HG03571 (cell line): ENCODE results near the gene SPHK1.
"Not testable (repeated sequence)": the region's sequence is repeated elsewhere in the genome, so short reads cannot be mapped to it uniquely, and the experiment has no call there.

ENCODE experiments used
- ATAC-seq: cut with Tn5 transposase; IDR thresholded peaks from one replicate; pipeline ENCODE4 v1.9.1; 2021; ENCODE audit not compliant: unreplicated experiment

SPHK1 gene

GRCh38 chr17:76384222-76384986 is at the start of gene SPHK1:
Gene SPHK1 (plus strand): TSS chr17:76384609. CDS start chr17:76385645, 1,036 bp downstream.
- no peak for ATAC-seq

GRCh38 chr17:76335716-76336381 is 48.6 kb upstream of the SPHK1 start:
- no peak for ATAC-seq

- ATAC-seq, result no peak
Observed at GRCh38 chr17:76336756-76337412, 47.5 kb upstream of the SPHK1 start.

DNA sequence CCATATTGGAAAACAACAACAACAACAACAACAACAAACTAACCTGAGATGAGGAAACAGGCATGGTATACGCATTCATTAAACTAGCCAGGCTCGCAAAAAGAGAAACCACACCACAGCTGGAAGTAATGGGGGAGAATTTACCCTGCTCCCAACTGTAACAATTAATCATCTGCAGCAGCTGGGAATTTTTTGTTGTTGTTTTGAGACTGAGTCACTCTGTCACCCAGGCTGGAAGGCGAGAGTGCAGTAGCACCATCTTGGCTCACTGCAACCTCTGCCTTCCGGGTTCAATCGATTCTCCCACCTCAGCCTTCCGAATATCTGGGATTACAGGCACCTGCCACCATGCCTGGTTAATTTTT is 47.0 kb upstream of the SPHK1 start:
- ATAC-seq, result no peak

DNA sequence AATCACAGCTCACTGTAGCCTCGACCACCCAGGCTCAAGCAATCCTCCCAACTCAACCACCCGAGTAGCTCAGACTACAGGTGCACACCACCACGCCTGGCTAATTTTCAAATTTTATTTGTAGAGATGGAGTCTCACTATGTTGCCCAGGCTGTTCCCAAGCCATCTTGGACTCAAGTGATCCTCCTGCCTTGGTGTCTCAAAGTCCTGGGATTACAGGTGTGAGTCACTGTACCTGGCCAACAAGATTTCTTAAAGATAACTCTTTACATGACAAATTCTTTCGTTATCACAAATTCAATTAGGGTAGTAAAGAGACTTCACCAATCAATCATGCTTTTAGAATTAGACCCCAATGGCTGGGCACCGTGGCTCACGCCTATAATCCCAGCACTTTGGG is 43.1 kb upstream of the SPHK1 start:
- ATAC-seq, result no peak

GRCh38 chr17:76343106-76343505 is 41.3 kb upstream of the SPHK1 start:
- no peak for ATAC-seq

DNA sequence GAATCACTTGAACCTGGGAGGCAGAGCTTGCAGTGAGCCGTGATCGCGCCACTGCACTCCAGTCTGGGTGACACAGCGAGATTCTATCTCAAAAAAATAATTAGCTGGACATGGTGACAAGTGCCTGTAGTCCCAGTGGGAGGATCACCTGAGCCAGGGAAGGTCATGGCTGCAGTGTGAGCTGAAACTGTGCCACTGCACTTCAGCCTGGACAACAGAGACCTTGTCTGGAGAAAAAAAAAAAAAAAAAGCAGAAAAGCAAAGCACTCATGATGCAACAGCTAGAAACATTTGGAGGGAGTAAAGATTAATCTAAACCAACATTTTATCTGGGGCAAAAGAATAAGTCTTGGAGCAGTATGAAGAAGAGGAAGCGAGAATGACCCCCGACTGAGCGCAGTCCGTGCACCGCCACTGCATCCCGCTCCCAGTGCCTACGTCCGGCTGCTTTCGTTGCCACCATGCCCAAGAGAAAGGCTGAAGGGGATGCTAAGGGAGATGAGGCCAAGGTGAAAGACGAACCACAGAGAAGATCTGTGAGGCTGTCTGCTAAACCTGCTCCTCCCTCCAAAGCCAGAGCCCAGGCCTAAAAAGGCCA is 38.9 kb upstream of the SPHK1 start:
- ATAC-seq, result no peak

DNA sequence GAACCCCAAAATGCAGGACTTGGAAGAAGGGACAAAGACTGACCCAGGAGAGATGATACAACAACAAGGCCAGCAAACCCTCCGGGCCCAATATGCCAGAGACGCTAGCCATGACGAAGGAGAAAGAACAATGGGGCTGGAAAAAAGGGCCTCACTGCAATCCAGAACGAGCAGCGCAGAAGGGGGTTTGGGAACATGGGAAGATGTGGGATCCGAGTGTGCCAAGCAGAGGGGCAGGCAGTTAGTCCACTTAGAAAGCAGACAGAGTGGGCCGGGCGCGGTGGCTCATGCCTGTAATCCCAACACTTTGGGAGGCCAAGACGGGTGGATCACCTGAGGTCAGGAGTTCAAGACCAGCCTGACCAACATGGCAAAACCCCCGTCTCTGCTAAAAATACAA is 37.5 kb upstream of the SPHK1 start:
- not testable (repeated sequence) for ATAC-seq

- no peak for ATAC-seq
Observed at GRCh38 chr17:76350463-76350862, 33.9 kb upstream of the SPHK1 start.

DNA sequence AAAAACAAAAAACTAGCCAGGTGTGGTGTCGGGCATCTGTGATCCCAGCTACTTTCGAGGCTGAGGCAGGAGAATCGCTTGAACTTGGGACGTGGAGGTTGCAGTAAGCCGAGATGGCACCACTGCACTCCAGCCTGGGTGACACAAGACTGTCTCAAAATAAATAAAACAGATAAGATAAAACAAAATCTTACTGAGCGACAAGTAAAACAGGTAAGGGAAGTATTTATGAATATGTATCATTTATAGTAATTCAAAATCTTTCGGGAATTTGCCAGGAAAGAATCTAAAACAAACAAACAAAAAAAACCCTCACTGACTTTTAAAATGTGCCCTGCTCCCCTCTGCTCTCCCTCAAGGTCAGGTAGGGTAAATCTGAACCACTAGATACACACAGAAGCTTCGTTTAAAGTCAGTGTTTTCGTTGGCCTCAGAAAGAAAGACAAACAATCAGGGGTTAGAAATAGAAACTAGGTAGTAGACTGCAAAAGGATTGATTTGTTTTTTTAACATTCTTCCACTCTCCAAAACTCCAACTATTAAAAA is 32.8 kb upstream of the SPHK1 start:
- no peak for ATAC-seq

- peak; percentile 26 for ATAC-seq
Observed at GRCh38 chr17:76353004-76353598, 31.3 kb upstream of the SPHK1 start.

DNA sequence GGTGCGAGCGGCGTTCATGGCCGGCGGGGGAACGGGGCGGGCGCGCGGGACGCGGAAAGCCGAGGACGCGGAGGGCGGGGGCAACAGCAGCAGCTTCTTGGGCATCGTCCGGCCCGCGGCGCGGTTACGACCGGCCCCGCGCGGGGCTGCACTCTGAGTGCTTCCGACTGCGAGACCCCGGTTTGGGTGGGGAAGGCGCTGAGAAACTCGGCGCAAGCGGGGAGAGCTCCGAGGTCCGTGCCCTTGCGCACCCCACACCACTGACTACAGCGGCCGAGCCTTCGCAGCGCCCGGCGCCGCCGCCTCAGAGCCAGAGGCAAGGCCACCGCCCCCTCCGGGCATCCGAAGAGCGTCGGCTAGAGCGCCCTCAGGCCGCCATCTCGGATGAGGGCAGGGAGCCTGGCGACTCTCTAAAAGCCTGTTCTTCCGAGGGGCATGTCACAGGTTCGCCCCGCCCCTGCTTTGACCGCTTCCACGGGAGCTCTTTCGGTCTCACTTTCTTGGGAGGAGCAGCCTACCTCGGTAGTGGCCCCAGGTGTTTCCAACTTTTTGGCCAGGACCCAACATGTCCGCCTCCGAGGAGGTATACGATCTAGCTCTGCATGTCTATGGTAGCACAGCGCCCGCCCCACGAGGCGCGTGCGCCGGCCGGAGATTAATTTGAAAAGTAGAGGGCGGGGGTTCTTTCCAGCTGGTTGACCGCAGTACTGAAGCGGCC is 30.7 kb upstream of the SPHK1 start, which contains the start of gene PRPSAP1:
Gene PRPSAP1 (minus strand): TSS at position 318 of the 718 bp plus-strand sequence. CDS start 213 bp downstream, at position 105.
- peak; percentile 84 for ATAC-seq

GRCh38 chr17:76354317-76354729 is 30.1 kb upstream of the SPHK1 start:
- no peak for ATAC-seq

GRCh38 chr17:76354747-76355310 is 29.6 kb upstream of the SPHK1 start:
- no peak for ATAC-seq

- ATAC-seq, result no peak
Observed at GRCh38 chr17:76356803-76357456, 27.5 kb upstream of the SPHK1 start.

- ATAC-seq, result no peak
Observed at GRCh38 chr17:76357597-76358158, 26.7 kb upstream of the SPHK1 start.

GRCh38 chr17:76359375-76359774 is 25.0 kb upstream of the SPHK1 start:
- ATAC-seq, result no peak

DNA sequence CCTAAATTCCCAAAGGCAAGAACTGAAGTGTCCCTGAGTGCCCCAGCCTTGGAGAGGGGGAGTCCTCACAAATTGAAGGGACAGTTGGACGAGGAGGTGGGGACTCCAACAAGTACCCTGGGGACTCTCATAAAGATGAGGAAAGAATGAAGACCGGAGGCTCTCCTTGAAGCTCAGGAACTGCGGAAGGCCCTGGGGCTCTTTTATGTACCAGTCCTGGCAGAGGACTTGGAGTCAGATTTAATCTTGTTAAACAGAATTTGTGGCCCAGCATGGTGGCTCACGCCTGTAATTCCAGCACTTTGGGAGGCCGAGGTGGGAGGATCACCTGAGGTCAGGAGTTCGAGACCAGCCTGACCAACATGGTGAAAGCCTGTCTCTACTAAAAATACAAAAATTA is 24.6 kb upstream of the SPHK1 start:
- not testable (repeated sequence) for ATAC-seq

GRCh38 chr17:76360461-76360860 is 23.9 kb upstream of the SPHK1 start:
- no peak for ATAC-seq
